KMS-11 (cell line): ENCODE results near the gene DPH3.
A peak's percentile ranks its signal among the peaks of the same experiment; 100 is the strongest.

Experiments used
- H2AFZ ChIP-seq: fragments of 200-600 bp; sonication (generic); 2 replicates; pipeline ENCODE4 v1.6.1; 2016; ENCODE audit warnings: antibody characterized with exemption, mixed run types, low read depth
- H3K27ac ChIP-seq: fragments of 200-600 bp; sonication (generic); 2 replicates; pipeline ENCODE4 v1.6.1; 2016; ENCODE audit warnings: mild to moderate bottlenecking, mixed run types
- H3K27me3 ChIP-seq: fragments of 200-600 bp; sonication (generic); 2 replicates; pipeline ENCODE4 v1.6.1; 2017; ENCODE audit warnings: mild to moderate bottlenecking, low read depth, mixed run types, moderate library complexity; ENCODE audit not compliant: insufficient read depth
- H3K36me3 ChIP-seq: fragments of 200-600 bp; sonication (generic); 2 replicates; pipeline ENCODE4 v1.6.1; 2017; ENCODE audit warnings: mild to moderate bottlenecking, mixed run types; ENCODE audit not compliant: insufficient read depth
- H3K4me1 ChIP-seq: fragments of 200-600 bp; sonication (generic); 2 replicates; pipeline ENCODE4 v1.6.1; 2016; ENCODE audit warnings: mild to moderate bottlenecking, low read depth, mixed run types; ENCODE audit not compliant: poor library complexity, severe bottlenecking
- H3K4me2 ChIP-seq: fragments of 200-600 bp; sonication (generic); 2 replicates; pipeline ENCODE4 v1.7.0; 2016; ENCODE audit warnings: mild to moderate bottlenecking, mixed run types
- H3K4me3 ChIP-seq: fragments of 200-600 bp; sonication (generic); IDR thresholded peaks from 2 replicates; pipeline ENCODE4 v1.6.1; 2017; ENCODE audit warnings: low read depth, low read length, mixed read lengths; ENCODE audit not compliant: insufficient read depth
- H3K79me2 ChIP-seq: fragments of 200-600 bp; sonication (generic); 2 replicates; pipeline ENCODE4 v1.6.1; 2016; ENCODE audit warnings: low read depth, mixed run types; ENCODE audit not compliant: insufficient read depth
- H3K9ac ChIP-seq: fragments of 200-600 bp; sonication (generic); 2 replicates; pipeline ENCODE4 v1.6.1; 2016; ENCODE audit warnings: mild to moderate bottlenecking, mixed run types
- H4K20me1 ChIP-seq: fragments of 200-600 bp; sonication (generic); 2 replicates; pipeline ENCODE4 v1.6.1; 2016; ENCODE audit warnings: mild to moderate bottlenecking, mixed run types; ENCODE audit not compliant: insufficient read depth
- TF ChIP-seq, protein P1 (sequence below): fragments of 200-600 bp; sonication (generic); conservative IDR thresholded peaks from 2 replicates; pipeline ENCODE4 v1.6.1; 2017; ENCODE audit warnings: low read depth, mild to moderate bottlenecking, antibody characterized with exemption, low read length, moderate library complexity, mixed read lengths

The DPH3 gene

DNA sequence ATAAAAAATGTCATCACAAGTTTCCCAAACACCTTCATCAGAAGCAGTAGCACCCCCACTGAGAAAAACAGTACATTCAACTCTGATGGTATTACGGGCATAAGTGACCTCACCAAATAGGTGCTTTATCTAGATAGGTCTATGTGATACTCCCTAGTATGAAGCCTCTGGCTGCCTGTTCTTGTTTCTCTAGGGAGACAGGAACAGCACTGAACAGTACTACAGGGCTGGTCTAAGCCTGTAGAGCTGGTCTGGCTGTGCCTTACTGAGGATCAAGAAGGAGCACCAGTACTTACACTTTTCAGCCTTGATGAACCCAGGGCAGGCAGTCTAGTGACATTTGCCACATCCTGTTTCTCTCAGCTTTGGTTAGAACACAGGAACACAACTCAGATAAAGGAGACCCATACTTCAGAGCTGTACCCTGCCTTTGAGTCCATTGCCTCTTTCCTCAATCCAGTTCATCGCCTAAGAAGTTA is 36.2 kb upstream of the DPH3 start:
- Histone ChIP-seq H4K20me1 (no peaks in the 10 kb centered on the region), H3K4me1 (peaks cover 53% of the 10 kb centered on the region), H3K4me2 (peak overlapping the region; percentile 79), H3K79me2 (no peaks in the 10 kb centered on the region), H2AFZ (no peak overlapping the region), H3K4me3 (no peak overlapping the region), H3K27me3 (no peaks in the 10 kb centered on the region), H3K36me3 (no peaks in the 10 kb centered on the region; the same call in 1 of the 2 replicates), H3K27ac (peak overlapping the region; percentile 43; the same call in 1 of the 2 replicates), H3K9ac (no peak overlapping the region)
- TF ChIP-seq, protein P1, sequence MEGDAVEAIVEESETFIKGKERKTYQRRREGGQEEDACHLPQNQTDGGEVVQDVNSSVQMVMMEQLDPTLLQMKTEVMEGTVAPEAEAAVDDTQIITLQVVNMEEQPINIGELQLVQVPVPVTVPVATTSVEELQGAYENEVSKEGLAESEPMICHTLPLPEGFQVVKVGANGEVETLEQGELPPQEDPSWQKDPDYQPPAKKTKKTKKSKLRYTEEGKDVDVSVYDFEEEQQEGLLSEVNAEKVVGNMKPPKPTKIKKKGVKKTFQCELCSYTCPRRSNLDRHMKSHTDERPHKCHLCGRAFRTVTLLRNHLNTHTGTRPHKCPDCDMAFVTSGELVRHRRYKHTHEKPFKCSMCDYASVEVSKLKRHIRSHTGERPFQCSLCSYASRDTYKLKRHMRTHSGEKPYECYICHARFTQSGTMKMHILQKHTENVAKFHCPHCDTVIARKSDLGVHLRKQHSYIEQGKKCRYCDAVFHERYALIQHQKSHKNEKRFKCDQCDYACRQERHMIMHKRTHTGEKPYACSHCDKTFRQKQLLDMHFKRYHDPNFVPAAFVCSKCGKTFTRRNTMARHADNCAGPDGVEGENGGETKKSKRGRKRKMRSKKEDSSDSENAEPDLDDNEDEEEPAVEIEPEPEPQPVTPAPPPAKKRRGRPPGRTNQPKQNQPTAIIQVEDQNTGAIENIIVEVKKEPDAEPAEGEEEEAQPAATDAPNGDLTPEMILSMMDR, result no peak

DNA sequence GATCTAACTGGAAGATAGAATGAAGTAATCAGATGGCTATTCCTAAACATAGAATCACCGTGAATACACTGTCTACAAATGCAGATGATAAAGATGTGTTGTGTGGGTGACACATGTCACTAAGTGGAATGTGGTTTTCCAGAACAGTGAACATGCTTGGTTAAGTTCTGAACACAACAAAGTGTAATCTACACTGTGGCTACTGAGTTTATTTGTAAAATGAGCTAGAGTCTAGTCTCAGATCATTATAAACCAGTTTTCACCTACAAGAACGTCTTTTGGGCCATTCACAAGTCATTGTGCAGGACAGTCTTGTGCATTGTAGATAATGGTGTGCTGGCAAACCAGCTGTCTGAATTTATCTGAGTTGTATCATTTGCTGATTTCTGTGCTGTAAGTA is 35.6 kb upstream of the DPH3 start:
- H2AFZ ChIP-seq, result no peak overlapping the region
- no peak overlapping the region for H3K9ac ChIP-seq
- peak overlapping the region; percentile 79 for H3K4me2 ChIP-seq
- no peak overlapping the region for H3K4me3 ChIP-seq
- no peaks in the 10 kb centered on the region for H4K20me1 ChIP-seq
- no peaks in the 10 kb centered on the region for H3K79me2 ChIP-seq
- peaks cover 53% of the 10 kb centered on the region for H3K4me1 ChIP-seq
- H3K36me3 ChIP-seq, result no peaks in the 10 kb centered on the region; the same call in 1 of the 2 replicates
- no peaks in the 10 kb centered on the region for H3K27me3 ChIP-seq
- H3K27ac ChIP-seq, result no peak overlapping the region; the same call in 1 of the 2 replicates
- TF ChIP-seq, protein P1, result no peak

DNA sequence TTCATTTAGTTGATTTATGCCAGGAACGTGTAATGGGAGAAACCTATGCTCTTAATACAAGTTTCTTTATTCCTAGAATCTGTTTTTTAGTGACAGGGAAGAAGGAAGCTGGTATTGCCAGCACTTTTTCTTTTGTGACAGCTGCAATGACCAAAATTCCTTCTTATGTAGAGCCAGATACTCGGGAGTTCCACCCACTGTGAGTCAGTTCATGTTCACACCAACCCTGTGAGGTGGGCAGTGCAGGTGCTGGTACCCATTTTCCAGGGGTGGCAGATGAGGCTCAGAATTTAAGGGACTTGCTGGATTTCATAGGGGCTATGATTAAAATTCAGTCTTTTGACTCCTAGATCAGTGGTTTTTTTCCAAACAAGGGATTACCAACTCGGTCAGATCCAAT is 35.0 kb upstream of the DPH3 start:
- Histone ChIP-seq H3K4me2 (peak overlapping the region; percentile 79; the same call in 1 of the 2 replicates), H2AFZ (no peak overlapping the region), H4K20me1 (no peaks in the 10 kb centered on the region), H3K79me2 (no peaks in the 10 kb centered on the region), H3K4me3 (no peak overlapping the region), H3K9ac (no peak overlapping the region), H3K4me1 (peaks cover 53% of the 10 kb centered on the region), H3K27ac (no peak overlapping the region), H3K36me3 (no peaks in the 10 kb centered on the region; the same call in 1 of the 2 replicates), H3K27me3 (no peaks in the 10 kb centered on the region)
- TF ChIP-seq, protein P1, result no peak

DNA sequence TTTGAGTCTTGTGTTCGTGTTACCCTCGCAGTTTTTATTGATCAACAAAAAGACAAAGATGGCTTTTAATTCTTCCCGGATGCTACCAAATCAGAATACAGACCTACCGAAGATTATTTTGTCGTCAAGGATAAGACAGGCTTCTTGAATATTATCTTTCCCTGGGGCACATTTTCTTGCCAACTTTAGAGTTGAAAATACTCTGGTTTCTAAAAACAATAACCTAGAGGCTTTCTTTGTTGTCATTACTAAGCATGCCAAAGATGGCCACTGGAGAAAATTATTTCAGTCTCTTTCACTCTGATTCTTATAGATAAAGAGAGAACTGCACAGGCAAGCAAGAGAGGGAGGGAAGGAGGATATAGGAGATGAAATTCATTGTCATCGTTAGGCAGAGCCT is 34.1 kb upstream of the DPH3 start:
- peaks cover 50% of the 10 kb centered on the region for H3K4me1 ChIP-seq
- no peak overlapping the region for H3K4me3 ChIP-seq
- no peak overlapping the region for H3K9ac ChIP-seq
- H3K27ac ChIP-seq, result no peak overlapping the region
- no peak overlapping the region for H3K4me2 ChIP-seq
- TF ChIP-seq, protein P1, result no peak
- H2AFZ ChIP-seq, result no peak overlapping the region
- H4K20me1 ChIP-seq, result no peaks in the 10 kb centered on the region
- H3K27me3 ChIP-seq, result no peaks in the 10 kb centered on the region
- no peaks in the 10 kb centered on the region; the same call in 1 of the 2 replicates for H3K36me3 ChIP-seq
- H3K79me2 ChIP-seq, result no peaks in the 10 kb centered on the region
